ENCODE results near the gene RETSAT.

DNA sequence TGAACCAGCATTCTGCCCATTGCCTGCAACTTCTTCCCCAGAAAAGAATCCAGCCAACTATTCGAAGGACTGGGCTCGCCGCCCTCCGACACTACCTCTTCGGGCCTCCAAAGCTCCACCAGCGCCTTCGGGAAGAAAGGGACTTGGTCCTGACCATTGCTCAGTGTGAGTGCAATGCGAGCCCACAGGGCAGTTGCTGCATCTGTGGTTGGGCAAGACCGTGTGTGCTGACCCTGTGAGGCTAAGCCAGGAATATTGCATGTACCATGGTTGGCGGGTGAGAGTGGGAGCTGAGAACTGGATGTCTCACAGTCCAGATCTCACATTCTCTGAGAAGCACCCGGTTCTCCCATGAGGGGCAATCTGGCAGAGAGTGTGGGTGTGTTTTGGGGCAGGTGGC lies 16.7 kb upstream of the RETSAT start:
- TF ChIP-seq CTCF (conservative IDR thresholded peaks at IDR 0.05; ENCODE audit: low read length) (no peak), EZH2phosphoT487 (IDR thresholded peaks at IDR 0.05; ENCODE audit: borderline replicate concordance) (no peak)

Data from Loucy (cell line).